Upper lobe of left lung (tissue), 4 donors: ENCODE data around the gene ADCYAP1R1.

ENCODE experiments used
- CTCF ChIP-seq, 6 experiments: fragments of 450-650 bp in 4 of 6; fragments of 200-600 bp in 2 of 6; sonication (generic) in 2 of 6; IDR thresholded peaks; one replicate each; pipeline ENCODE4 v1.5.1; 2016 to 2019; ENCODE audit warnings: antibody characterized with exemption in 6 of 6
- EP300 ChIP-seq, 4 donors: sonication (generic); formaldehyde crosslinking; IDR thresholded peaks; one replicate each; pipeline ENCODE4 v1.5.1; 2017; ENCODE audit warnings: antibody characterized with exemption in 4 of 4, control low read depth in 2 of 4
- POLR2A ChIP-seq, 4 donors: fragments of 450-650 bp; IDR thresholded peaks; one replicate each; pipeline ENCODE4 v1.5.1; 2016 to 2017; ENCODE audit warnings: antibody characterized with exemption in 4 of 4, mild to moderate bottlenecking in 2 of 4
- POLR2AphosphoS5 ChIP-seq, 2 donors: sonication (generic); formaldehyde crosslinking; IDR thresholded peaks; one replicate each; pipeline ENCODE4 v1.5.1; 2017; ENCODE audit warnings: antibody characterized with exemption in 2 of 2

- TF ChIP-seq POLR2AphosphoS5 (IDR thresholded peaks at IDR 0.05) (no peak), CTCF (IDR thresholded peaks at IDR 0.05) (no peak), EP300 (IDR thresholded peaks at IDR 0.05) (no peak), POLR2A (IDR thresholded peaks at IDR 0.05) (no peak)
Measured at GRCh38 chr7:31003097-31003496, 49.0 kb upstream of the ADCYAP1R1 start.
